ENCODE data around the gene OXT. TPM values are rescaled to one million over a fixed set of nuclear protein-coding genes. Genes with fewer than 3 reads are reported as not detected.
A peak's percentile ranks its signal among the peaks of the same experiment; 100 is the strongest.
"Not testable (repeated sequence)": the region's sequence is repeated elsewhere in the genome, so short reads cannot be mapped to it uniquely, and the experiment has no call there.

The OXT gene
- total and polyA plus RNA-seq, 2 of the 13 experiments (the other 11 are each of a cell fraction or from before 2014, with no cell fraction given), result not detected

GRCh38 chr20:3117839-3118379, 46.5 kb downstream of the OXT start (continued):
- TF ChIP-seq DMTF1 (CRISPR knock-in tag; IDR thresholded peaks at IDR 0.05) (0 out of 2 replicates have a peak, but pooled peaks have one; percentile 39), PHF21A (CRISPR knock-in tag; IDR thresholded peaks at IDR 0.05) (peak; percentile 71), ZNF691 (CRISPR knock-in tag; IDR thresholded peaks at IDR 0.05; ENCODE audit: borderline replicate concordance, low read depth) (peak; percentile 92), KAT7 (CRISPR knock-in tag; IDR thresholded peaks at IDR 0.05; ENCODE audit: borderline replicate concordance) (peak; percentile 81; the same call in 1 of the 2 replicates), CEBPB (IDR thresholded peaks at IDR 0.05; ENCODE audit: borderline replicate concordance, low read depth, low read length) (peak; percentile 99), CEBPG (CRISPR knock-in tag; IDR thresholded peaks at IDR 0.05) (peak; percentile 100), SALL1 (CRISPR knock-in tag; IDR thresholded peaks at IDR 0.05) (peak; percentile 72), ZNF362 (CRISPR knock-in tag; IDR thresholded peaks at IDR 0.05; ENCODE audit: borderline replicate concordance) (peak; percentile 89), ZNF350 (CRISPR knock-in tag; IDR thresholded peaks at IDR 0.05; ENCODE audit: borderline replicate concordance, low read depth) (peak; percentile 63; the same call in 1 of the 2 replicates), MEF2D (CRISPR knock-in tag; IDR thresholded peaks at IDR 0.05) (peak; percentile 77; the same call in 1 of the 2 replicates), JUND (CRISPR knock-in tag; IDR thresholded peaks at IDR 0.05) (0 out of 2 replicates have a peak, but pooled peaks have one; percentile 47), ATF2 (CRISPR knock-in tag; IDR thresholded peaks at IDR 0.05) (peak; percentile 100), GATAD1 (CRISPR knock-in tag; IDR thresholded peaks at IDR 0.05) (peak; percentile 52), MED1 (CRISPR knock-in tag; IDR thresholded peaks at IDR 0.05) (peak; percentile 58), HDAC1 (CRISPR knock-in tag; IDR thresholded peaks at IDR 0.05) (peak; percentile 12; the same call in 1 of the 2 replicates), ZMYM3 (CRISPR knock-in tag; IDR thresholded peaks at IDR 0.05) (peak; percentile 58; the same call in 1 of the 2 replicates), ZNF792 (CRISPR knock-in tag; IDR thresholded peaks at IDR 0.05) (peak; percentile 92), ZNF224 (CRISPR knock-in tag; IDR thresholded peaks at IDR 0.05) (peak; percentile 56; the same call in 1 of the 2 replicates), MAX (IDR thresholded peaks at IDR 0.05) (peak; percentile 14; the same call in 1 of the 2 replicates), NKX3-1 (CRISPR knock-in tag; IDR thresholded peaks at IDR 0.05) (0 out of 2 replicates have a peak, but pooled peaks have one; percentile 56), SOX13 (CRISPR knock-in tag; conservative IDR thresholded peaks at IDR 0.05 in 1 of 2, IDR thresholded peaks at IDR 0.05 in 1 of 2) (peak in 1 of 2 experiments; percentile 67; a peak in 2 of 4 replicates), ZNF121 (CRISPR knock-in tag; IDR thresholded peaks at IDR 0.05) (0 out of 2 replicates have a peak, but pooled peaks have one; percentile 34), ZNF720 (CRISPR knock-in tag; IDR thresholded peaks at IDR 0.05) (0 out of 2 replicates have a peak, but pooled peaks have one; percentile 27)
- TF ChIP-seq SOX13 (IDR thresholded peaks at IDR 0.05), result not testable (repeated sequence)
